Calu3 (cell line): ENCODE results near the gene TBR1. TPM values are rescaled to one million over a fixed set of nuclear protein-coding genes. Genes with fewer than 3 reads are reported as not detected.

Experiments
- BruUV-seq: library from RNA; stranded (reverse); fragments of 400-500 nt; replicated peaks from 2 replicates; lab custom pipeline; 2021; lab: Mats Ljungman, UMichigan
- CTCF ChIA-PET: fragments of 300-600 bp; sonication (Branson Sonifier 250); formaldehyde crosslinking; loops from one replicate; lab custom pipeline; 2022; ENCODE audit warnings: antibody characterized with exemption; lab: Charles Lee
- DNase-seq: peaks from one replicate; pipeline ENCODE4 v3.0.0; 2022
- H3K27ac Mint-ChIP-seq: one replicate; pipeline ENCODE4 v1.8.0; 2022; ENCODE audit warnings: mixed read lengths; ENCODE audit not compliant: unreplicated experiment
- H3K27me3 Mint-ChIP-seq: one replicate; pipeline ENCODE4 v1.8.0; 2022; ENCODE audit warnings: mixed read lengths; ENCODE audit not compliant: unreplicated experiment
- H3K36me3 Mint-ChIP-seq: one replicate; pipeline ENCODE4 v1.8.0; 2022; ENCODE audit warnings: mild to moderate bottlenecking, moderate library complexity, mixed read lengths; ENCODE audit not compliant: insufficient read depth, unreplicated experiment
- H3K4me1 Mint-ChIP-seq: one replicate; pipeline ENCODE4 v1.8.0; 2022; ENCODE audit warnings: mild to moderate bottlenecking, low read depth, mixed read lengths; ENCODE audit not compliant: unreplicated experiment
- H3K4me3 Mint-ChIP-seq: one replicate; pipeline ENCODE4 v1.8.0; 2022; ENCODE audit warnings: mild to moderate bottlenecking, low read depth, moderate library complexity, mixed read lengths; ENCODE audit not compliant: unreplicated experiment
- H3K9me3 Mint-ChIP-seq: one replicate; pipeline ENCODE4 v1.8.0; 2022; ENCODE audit warnings: low read depth, mixed read lengths; ENCODE audit not compliant: unreplicated experiment
- CTCF ChIP-seq: fragments of 200-600 bp; IDR thresholded peaks from one replicate; pipeline ENCODE4 v1.8.0; 2022; ENCODE audit warnings: antibody characterized with exemption; ENCODE audit not compliant: unreplicated experiment
- intact Hi-C: fragments of 100-400 bp; cut with micrococcal nuclease; formaldehyde crosslinking; loops from one replicate; pipeline ENCODE4 v1.10.0; 2022; ENCODE audit not compliant: unreplicated experiment
- total RNA-seq: library from RNA; stranded (reverse); gene quantifications from 2 replicates; pipeline ENCODE4 v1.2.3, GENCODE V29; 2022

The TBR1 gene
- total RNA-seq, 1 experiment from 2014 or later = 0.07 TPM

DNA sequence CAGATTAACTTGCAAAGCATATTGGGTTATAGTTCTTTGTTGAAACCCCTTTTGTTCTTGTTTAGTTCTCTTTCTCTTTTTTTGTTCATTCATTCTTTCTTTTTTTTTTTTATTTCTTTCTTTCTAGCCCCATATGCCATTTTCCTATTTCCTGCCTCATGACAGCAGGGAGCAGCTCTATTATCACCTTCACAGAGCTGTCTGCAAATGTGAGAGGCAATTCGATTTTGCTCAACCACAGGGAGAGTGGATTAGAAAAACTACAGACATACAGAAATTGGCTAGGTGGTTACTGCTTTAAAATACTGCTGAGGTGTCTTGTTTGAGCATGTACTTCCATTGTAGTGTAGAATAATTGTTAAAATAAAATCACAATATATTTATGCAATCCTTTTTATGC lies 44.2 kb upstream of the TBR1 start:
- H3K27ac Mint-ChIP-seq = no peak overlapping the region
- no peak for DNase-seq
- no peaks in the 10 kb centered on the region for H3K27me3 Mint-ChIP-seq
- intact Hi-C loops = no loop called here
- no peaks in the 10 kb centered on the region for H3K9me3 Mint-ChIP-seq
- BruUV-seq = no TSS peak
- CTCF ChIA-PET = interaction anchor here (0.7 kb wide), 1 partner anchor 7 kb away, joined by 3 read pairs; no protein-coding TSS in a partner anchor
- no peaks in the 10 kb centered on the region for H3K36me3 Mint-ChIP-seq
- TF ChIP-seq CTCF = no peak
- no peaks in the 10 kb centered on the region for H3K4me1 Mint-ChIP-seq
- H3K4me3 Mint-ChIP-seq = no peak overlapping the region

- BruUV-seq = no TSS peak
These were observed 42.2 kb upstream of the TBR1 start for GRCh38 chr2:161373942-161374341.

GRCh38 chr2:161374446-161374845 lies 41.7 kb upstream of the TBR1 start:
- intact Hi-C loops = no loop called here
- no peak for DNase-seq
- Mint-ChIP-seq H3K36me3 (no peaks in the 10 kb centered on the region), H3K27ac (no peak overlapping the region), H3K9me3 (no peaks in the 10 kb centered on the region), H3K4me3 (no peak overlapping the region), H3K27me3 (no peaks in the 10 kb centered on the region), H3K4me1 (no peaks in the 10 kb centered on the region)
- no TSS peak for BruUV-seq
- CTCF ChIA-PET = no interaction called here
- TF ChIP-seq CTCF = no peak

More at GRCh38 chr2:161373942-161374341, 42.2 kb upstream of the TBR1 start:
- CTCF ChIA-PET = no interaction called here
- H3K4me3 Mint-ChIP-seq = no peak overlapping the region
- no peaks in the 10 kb centered on the region for H3K27me3 Mint-ChIP-seq
- no peaks in the 10 kb centered on the region for H3K4me1 Mint-ChIP-seq
- no peak for DNase-seq
- H3K36me3 Mint-ChIP-seq = no peaks in the 10 kb centered on the region
- H3K9me3 Mint-ChIP-seq = no peaks in the 10 kb centered on the region
- TF ChIP-seq CTCF = no peak
- H3K27ac Mint-ChIP-seq = no peak overlapping the region
- intact Hi-C loops = no loop called here

DNA sequence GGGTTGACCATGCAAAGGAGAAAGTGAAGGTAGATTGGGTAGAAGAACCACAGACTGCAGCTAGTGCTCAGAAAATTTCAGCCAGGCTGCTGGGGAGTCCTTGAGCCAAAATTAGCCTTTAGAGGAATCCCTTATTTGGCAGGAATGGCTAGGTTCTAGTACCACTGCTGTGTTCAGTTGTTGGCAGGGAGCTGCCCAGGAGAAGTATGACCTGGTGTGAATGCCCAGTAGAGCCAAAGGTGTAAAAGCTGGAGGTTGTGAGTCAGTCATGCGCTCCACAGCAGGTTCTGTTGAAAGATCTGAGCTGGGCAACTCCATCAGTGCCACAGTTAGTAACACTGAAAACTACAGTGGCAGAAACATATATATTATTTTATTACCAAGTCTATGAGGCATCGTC lies 36.4 kb upstream of the TBR1 start:
- Mint-ChIP-seq H3K36me3 (no peaks in the 10 kb centered on the region), H3K27ac (no peak overlapping the region), H3K4me1 (no peaks in the 10 kb centered on the region), H3K9me3 (no peaks in the 10 kb centered on the region), H3K27me3 (no peaks in the 10 kb centered on the region), H3K4me3 (no peak overlapping the region)
- DNase-seq = no peak
- TF ChIP-seq CTCF = no peak
- no TSS peak for BruUV-seq
- CTCF ChIA-PET = interaction anchor here (1.6 kb wide), 1 partner anchor 13 kb away, joined by 3 read pairs; no protein-coding TSS in a partner anchor
- intact Hi-C loops = no loop called here
